D341Med (cell line): ENCODE measurements around the gene C2orf80.
"Not testable (repeated sequence)": the region's sequence is repeated elsewhere in the genome, so short reads cannot be mapped to it uniquely, and the experiment has no call there.

Source experiments
- DNase-seq: peaks from one replicate; pipeline ENCODE4 v3.0.0; 2012; ENCODE audit warnings: low spot score

The C2orf80 gene

GRCh38 chr2:208189810-208190503, at the start of gene C2orf80:
C2orf80 (minus strand) TSS chr2:208190030; CDS start chr2:208186986, 3,044 bp downstream.
- DNase-seq: no peak

- DNase-seq: no peak
Observed at GRCh38 chr2:208235860-208236259, 46.0 kb upstream of the C2orf80 start.

GRCh38 chr2:208234786-208235185, 45.0 kb upstream of the C2orf80 start:
- DNase-seq: no peak

- DNase-seq: no peak
Observed at GRCh38 chr2:208228476-208228875, 38.6 kb upstream of the C2orf80 start.

GRCh38 chr2:208227581-208228232, 37.9 kb upstream of the C2orf80 start:
- DNase-seq: no peak

GRCh38 chr2:208224802-208225201, 35.0 kb upstream of the C2orf80 start:
- DNase-seq: no peak

GRCh38 chr2:208222351-208222750, 32.5 kb upstream of the C2orf80 start:
- DNase-seq: no peak

- DNase-seq: not testable (repeated sequence)
Observed at GRCh38 chr2:208221873-208222272, 32.0 kb upstream of the C2orf80 start.

- DNase-seq: no peak
Observed at GRCh38 chr2:208210688-208211451, 21.0 kb upstream of the C2orf80 start.

GRCh38 chr2:208208335-208209085, 18.7 kb upstream of the C2orf80 start:
- no peak for DNase-seq

GRCh38 chr2:208207769-208208168, 17.9 kb upstream of the C2orf80 start:
- no peak for DNase-seq

GRCh38 chr2:208204166-208204565, 14.3 kb upstream of the C2orf80 start:
- no peak for DNase-seq

GRCh38 chr2:208195531-208195930, 5.7 kb upstream of the C2orf80 start:
- DNase-seq: no peak

- no peak for DNase-seq
Observed at GRCh38 chr2:208192611-208193236, 2.9 kb upstream of the C2orf80 start.

- DNase-seq: no peak
Observed at GRCh38 chr2:208189069-208189809, 591 bp downstream of the C2orf80 start.

GRCh38 chr2:208186893-208187292, 2.9 kb downstream of the C2orf80 start:
- no peak for DNase-seq

GRCh38 chr2:208186465-208186864, 3.4 kb downstream of the C2orf80 start:
- no peak for DNase-seq

GRCh38 chr2:208183972-208184705, 5.7 kb downstream of the C2orf80 start:
- no peak for DNase-seq

GRCh38 chr2:208183526-208183925, 6.3 kb downstream of the C2orf80 start:
- no peak for DNase-seq

- no peak for DNase-seq
Observed at GRCh38 chr2:208182835-208183234, 7.0 kb downstream of the C2orf80 start.
